ENCODE measurements around the gene VCL.
A peak's percentile ranks its signal among the peaks of the same experiment; 100 is the strongest.
"Not testable (repeated sequence)": the region's sequence is repeated elsewhere in the genome, so short reads cannot be mapped to it uniquely, and the experiment has no call there.

VCL gene

GRCh38 chr10:73997787-73998622 lies at the start of gene VCL:
Gene VCL (plus strand): TSS chr10:73998116. CDS start chr10:73998208, 92 bp downstream.
- DNase-seq, result peak; percentile 95

- DNase-seq, result no peak
Observed at GRCh38 chr10:73948947-73949633, 48.8 kb upstream of the VCL start.

- DNase-seq, result no peak
Observed at GRCh38 chr10:73950155-73950948, 47.6 kb upstream of the VCL start.

GRCh38 chr10:73953665-73954064 lies 44.3 kb upstream of the VCL start:
- DNase-seq, result no peak

- DNase-seq, result no peak
Observed at GRCh38 chr10:73954737-73955136, 43.2 kb upstream of the VCL start.

- no peak for DNase-seq
Observed at GRCh38 chr10:73955719-73956118, 42.2 kb upstream of the VCL start.

- DNase-seq, result peak; percentile 65
Observed at GRCh38 chr10:73956476-73957359, 41.2 kb upstream of the VCL start.

- DNase-seq, result no peak
Observed at GRCh38 chr10:73959484-73960243, 38.3 kb upstream of the VCL start.

- no peak for DNase-seq
Observed at GRCh38 chr10:73962386-73962785, 35.5 kb upstream of the VCL start.

- DNase-seq, result not testable (repeated sequence)
Observed at GRCh38 chr10:73963533-73963932, 34.4 kb upstream of the VCL start.

GRCh38 chr10:73964743-73965142 lies 33.2 kb upstream of the VCL start:
- DNase-seq, result no peak

- DNase-seq, result not testable (repeated sequence)
Observed at GRCh38 chr10:73965267-73965889, 32.5 kb upstream of the VCL start.

GRCh38 chr10:73965890-73966768 lies 31.8 kb upstream of the VCL start:
- no peak for DNase-seq

- DNase-seq, result no peak
Observed at GRCh38 chr10:73967022-73967429, 30.9 kb upstream of the VCL start.

GRCh38 chr10:73967544-73967943 lies 30.4 kb upstream of the VCL start:
- DNase-seq, result no peak

GRCh38 chr10:73968098-73968521 lies 29.8 kb upstream of the VCL start:
- peak; percentile 37 for DNase-seq

GRCh38 chr10:73969224-73969841 lies 28.6 kb upstream of the VCL start:
- DNase-seq, result no peak

GRCh38 chr10:73970845-73971244 lies 27.1 kb upstream of the VCL start:
- no peak for DNase-seq

GRCh38 chr10:73971636-73972354 lies 26.1 kb upstream of the VCL start:
- no peak for DNase-seq

All from CD4-positive, alpha-beta T cell treated with Interleukin-10 for 1 hour (primary cell).